Epithelial cell of esophagus (primary cell): ENCODE data around the gene USP17L30.

ENCODE experiments used
- DNase-seq: peaks from one replicate; pipeline ENCODE4 v3.0.0; 2010; ENCODE audit warnings: low read depth
- H3K4me3 ChIP-seq: 2 replicates; pipeline ENCODE4 v1.5.1; 2011; ENCODE audit warnings: mild to moderate bottlenecking, low read length, control low read depth
- CTCF ChIP-seq: IDR thresholded peaks from 2 replicates; pipeline ENCODE4 v1.5.1; 2011; ENCODE audit warnings: low read depth, mild to moderate bottlenecking, low read length, control low read depth, inconsistent platforms; ENCODE audit not compliant: insufficient read depth; ENCODE audit errors: missing control alignments

USP17L30 gene

GRCh38 chr4:9409793-9410192 is 46.9 kb downstream of the USP17L30 start:
- TF ChIP-seq CTCF, result no peak
- H3K4me3 ChIP-seq, result no peak overlapping the region
- no peak for DNase-seq
